Astrocyte of the cerebellum (primary cell): ENCODE data around the gene ZNF846.
"Not testable (repeated sequence)": the region's sequence is repeated elsewhere in the genome, so short reads cannot be mapped to it uniquely, and the experiment has no call there.

Source experiments
- DNase-seq: peaks from one replicate; pipeline ENCODE4 v3.0.0-alpha.2; 2011; ENCODE audit warnings: low read depth
- H3K4me3 ChIP-seq: 2 replicates; pipeline ENCODE4 v1.5.1; 2011; ENCODE audit warnings: mild to moderate bottlenecking, low read depth, low read length, moderate library complexity
- in situ Hi-C: cut with HindIII; loops from 2 replicates; pipeline ENCODE4 v1.10.0; 2017; ENCODE audit warnings: low sequenced_read_pairs
- TF ChIP-seq, protein P1 (sequence below): IDR thresholded peaks from 2 replicates; pipeline ENCODE4 v1.5.1; 2012; ENCODE audit warnings: low read length, low read depth, moderate library complexity, mild to moderate bottlenecking; ENCODE audit errors: missing control alignments

The ZNF846 gene

DNA sequence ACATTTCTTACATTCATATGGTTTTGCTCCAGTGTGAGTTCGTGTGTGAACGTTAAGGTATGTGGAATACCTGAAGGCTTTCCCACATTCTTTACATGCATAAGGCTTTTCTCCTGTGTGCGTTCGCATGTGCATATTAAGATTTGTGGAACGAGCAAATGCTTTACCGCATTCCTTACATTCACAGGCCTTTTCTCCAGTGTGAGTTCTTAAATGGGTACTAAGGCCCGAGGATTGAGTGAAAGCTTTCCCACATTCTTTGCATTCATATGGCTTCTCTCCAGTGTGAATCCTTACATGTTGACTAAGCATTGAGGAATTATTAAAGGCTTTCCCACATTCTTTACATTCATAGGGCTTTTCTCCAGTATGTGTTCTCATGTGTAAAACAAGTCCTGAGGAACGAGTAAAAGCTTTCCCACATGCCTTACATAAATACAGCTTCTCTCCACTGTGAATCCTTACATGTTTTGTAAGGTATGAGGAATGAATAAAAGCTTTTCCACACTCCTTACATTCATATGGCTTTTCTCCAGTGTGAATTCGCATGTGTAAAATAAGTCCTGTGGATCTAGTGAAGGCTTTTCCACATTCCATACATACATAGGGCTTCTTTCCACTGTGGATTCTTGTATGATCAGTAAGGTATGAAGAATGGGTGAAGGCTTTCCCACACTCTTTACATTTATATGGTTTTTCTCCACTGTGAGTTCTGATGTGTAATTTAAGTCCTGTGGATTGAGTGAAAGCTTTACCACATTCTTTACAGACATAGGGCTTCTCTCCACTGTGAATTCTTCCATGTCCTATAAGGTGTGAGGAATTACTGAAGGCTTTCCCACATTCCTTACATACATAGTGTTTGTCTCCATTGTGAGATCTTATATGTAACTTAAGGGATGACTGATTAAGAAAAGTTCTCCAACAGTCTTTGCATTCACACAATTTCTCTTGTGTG lies 10.7 kb downstream of the ZNF846 start:
- H3K4me3 ChIP-seq, result no peak overlapping the region
- in situ Hi-C loops, result no loop called here
- TF ChIP-seq, protein P1, sequence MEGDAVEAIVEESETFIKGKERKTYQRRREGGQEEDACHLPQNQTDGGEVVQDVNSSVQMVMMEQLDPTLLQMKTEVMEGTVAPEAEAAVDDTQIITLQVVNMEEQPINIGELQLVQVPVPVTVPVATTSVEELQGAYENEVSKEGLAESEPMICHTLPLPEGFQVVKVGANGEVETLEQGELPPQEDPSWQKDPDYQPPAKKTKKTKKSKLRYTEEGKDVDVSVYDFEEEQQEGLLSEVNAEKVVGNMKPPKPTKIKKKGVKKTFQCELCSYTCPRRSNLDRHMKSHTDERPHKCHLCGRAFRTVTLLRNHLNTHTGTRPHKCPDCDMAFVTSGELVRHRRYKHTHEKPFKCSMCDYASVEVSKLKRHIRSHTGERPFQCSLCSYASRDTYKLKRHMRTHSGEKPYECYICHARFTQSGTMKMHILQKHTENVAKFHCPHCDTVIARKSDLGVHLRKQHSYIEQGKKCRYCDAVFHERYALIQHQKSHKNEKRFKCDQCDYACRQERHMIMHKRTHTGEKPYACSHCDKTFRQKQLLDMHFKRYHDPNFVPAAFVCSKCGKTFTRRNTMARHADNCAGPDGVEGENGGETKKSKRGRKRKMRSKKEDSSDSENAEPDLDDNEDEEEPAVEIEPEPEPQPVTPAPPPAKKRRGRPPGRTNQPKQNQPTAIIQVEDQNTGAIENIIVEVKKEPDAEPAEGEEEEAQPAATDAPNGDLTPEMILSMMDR, result no peak
- DNase-seq, result no peak

DNA sequence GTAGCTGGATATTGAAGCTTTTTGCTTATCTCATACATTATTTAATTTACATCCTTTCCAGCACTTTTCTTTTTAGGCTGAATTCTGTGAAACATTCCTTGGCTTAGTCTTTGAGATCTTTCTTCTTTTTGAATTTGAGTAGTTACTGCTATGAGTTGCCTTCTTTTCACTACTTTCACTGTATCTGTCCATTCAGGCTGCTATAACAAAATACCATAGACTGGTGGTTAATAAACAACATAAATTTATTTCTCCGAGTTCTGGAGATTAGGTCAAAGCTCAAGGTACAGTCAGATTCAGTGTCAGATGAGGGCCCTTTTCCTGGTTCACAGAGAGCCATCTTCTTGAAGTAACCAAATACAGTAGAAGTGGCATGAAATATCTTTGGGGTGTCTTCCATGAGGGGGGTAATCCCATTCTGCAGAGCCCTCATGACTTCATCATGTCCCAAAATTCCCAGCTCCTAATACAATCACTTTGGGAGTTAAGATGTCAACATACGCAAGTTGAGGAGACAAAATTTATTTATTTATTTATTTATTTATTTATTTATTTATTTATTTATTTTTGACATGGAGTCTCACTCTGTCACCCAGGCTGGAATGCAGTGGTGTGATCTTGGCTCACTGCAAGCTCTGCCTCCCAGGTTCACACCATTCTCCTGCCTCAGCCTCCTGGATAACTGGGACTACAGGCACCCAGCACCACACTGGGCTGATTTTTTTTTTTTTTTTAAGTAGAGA lies 15.7 kb downstream of the ZNF846 start:
- TF ChIP-seq, protein P1, result no peak
- in situ Hi-C loops, result no loop called here
- no peak overlapping the region for H3K4me3 ChIP-seq
- DNase-seq, result no peak

DNA sequence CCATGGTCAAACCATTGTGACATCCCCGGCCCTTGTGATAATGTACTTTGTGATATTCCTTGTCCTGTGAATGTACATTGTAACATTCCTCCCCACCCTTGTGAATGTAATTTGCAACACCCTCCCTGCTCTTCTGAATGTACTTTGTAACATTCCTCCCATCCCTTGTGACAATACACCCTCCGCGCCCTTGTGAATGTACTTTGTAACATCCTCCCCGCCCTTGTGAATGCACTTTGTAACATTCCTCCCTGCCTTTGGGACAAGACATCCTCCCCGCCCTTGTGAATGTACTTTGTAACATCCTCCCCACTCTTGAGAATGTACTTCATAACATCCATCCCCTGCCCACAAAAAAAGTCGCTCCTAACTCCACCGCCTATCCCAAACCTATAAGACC lies 17.1 kb downstream of the ZNF846 start:
- H3K4me3 ChIP-seq, result no peak overlapping the region
- in situ Hi-C loops, result no loop called here
- TF ChIP-seq, protein P1, result no peak
- no peak for DNase-seq

DNA sequence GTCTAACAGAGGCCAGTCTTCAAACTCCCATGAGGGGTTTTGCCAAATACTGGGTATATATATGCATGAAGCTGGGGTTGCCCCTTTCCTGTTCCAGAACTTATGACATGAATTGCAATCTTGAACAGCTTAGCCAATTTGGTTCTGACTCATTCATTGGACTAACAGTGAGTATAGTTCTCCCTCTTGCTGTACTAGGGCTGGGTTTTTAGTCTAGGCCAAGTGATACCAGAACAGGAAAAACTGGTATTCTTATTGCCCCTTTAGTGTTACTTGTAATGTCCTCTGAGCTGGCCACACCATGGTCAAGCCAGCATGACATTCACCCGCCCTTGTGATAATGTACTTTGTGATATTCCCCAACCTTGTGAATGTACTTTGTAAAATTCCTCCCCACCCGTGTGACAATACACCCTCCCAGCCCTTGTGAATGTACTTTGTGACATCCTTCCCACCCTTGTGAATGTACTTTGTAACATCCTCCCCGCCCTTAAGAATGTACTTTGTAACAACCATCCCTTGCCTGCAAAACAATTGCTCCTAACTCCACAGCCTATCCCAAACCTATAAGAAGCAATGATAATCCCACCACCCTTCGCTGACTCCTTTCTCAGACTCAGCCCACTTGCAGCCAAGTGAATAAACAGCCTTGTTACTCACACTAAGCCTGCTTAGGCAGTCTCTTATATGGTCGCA lies 26.9 kb downstream of the ZNF846 start:
- H3K4me3 ChIP-seq, result no peak overlapping the region
- in situ Hi-C loops, result no loop called here
- TF ChIP-seq, protein P1, result no peak
- no peak for DNase-seq

DNA sequence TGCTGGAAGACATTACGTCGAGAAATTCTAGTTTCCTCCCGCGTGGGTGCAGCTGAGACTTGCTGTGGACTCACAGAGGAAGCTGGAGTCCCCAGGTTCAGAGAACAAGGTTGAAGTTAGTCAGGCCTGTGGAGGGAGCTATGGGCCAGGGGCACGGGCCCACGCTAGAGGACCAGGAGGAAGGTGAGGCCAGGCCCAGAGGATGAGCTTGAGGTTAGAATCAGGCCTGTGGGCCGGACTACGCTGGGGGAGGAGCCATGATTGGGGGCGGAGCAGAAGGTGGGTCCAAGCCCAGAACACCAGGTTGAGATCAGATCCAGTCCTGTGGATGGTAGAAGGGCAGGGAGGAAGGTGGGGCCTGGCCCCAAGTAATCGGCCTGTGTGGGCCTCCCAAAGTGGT lies 32.6 kb downstream of the ZNF846 start:
- H3K4me3 ChIP-seq, result no peak overlapping the region
- in situ Hi-C loops, result no loop called here
- no peak for DNase-seq
- TF ChIP-seq, protein P1, result no peak

DNA sequence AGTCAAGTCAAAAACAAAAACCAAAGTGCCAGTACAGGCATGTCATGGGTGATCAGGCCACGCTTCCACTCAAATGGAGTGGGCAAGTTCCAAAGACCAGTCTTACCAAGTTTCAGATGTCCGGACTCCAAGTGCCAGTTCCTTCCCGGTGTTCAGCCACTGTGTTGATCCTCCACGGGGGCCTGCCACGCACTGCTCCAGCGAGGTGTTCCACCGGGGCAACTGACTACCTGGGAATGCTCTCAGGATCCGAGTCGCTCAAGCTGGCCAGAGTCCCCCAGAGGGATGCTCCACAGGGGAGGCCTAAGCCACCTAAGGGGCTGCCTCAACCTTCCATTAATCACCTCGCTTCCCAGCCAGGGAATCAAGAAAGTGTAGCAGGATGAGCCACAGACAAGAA lies 38.5 kb downstream of the ZNF846 start:
- H3K4me3 ChIP-seq, in situ Hi-C loops, DNase-seq: not testable (repeated sequence)
